Stimulated activated CD4-positive, alpha-beta T cell treated with anti-CD3 and anti-CD28 coated beads, Interleukin-12 subunit alpha, Interleukin-12 subunit beta, amount 100 ng/mL, for 4 hours (primary cell): ENCODE data around the gene CDKN2D.

ENCODE experiments used
- DNase-seq: peaks from one replicate; pipeline ENCODE4 v3.0.0-alpha.2; 2020

The CDKN2D gene

DNA sequence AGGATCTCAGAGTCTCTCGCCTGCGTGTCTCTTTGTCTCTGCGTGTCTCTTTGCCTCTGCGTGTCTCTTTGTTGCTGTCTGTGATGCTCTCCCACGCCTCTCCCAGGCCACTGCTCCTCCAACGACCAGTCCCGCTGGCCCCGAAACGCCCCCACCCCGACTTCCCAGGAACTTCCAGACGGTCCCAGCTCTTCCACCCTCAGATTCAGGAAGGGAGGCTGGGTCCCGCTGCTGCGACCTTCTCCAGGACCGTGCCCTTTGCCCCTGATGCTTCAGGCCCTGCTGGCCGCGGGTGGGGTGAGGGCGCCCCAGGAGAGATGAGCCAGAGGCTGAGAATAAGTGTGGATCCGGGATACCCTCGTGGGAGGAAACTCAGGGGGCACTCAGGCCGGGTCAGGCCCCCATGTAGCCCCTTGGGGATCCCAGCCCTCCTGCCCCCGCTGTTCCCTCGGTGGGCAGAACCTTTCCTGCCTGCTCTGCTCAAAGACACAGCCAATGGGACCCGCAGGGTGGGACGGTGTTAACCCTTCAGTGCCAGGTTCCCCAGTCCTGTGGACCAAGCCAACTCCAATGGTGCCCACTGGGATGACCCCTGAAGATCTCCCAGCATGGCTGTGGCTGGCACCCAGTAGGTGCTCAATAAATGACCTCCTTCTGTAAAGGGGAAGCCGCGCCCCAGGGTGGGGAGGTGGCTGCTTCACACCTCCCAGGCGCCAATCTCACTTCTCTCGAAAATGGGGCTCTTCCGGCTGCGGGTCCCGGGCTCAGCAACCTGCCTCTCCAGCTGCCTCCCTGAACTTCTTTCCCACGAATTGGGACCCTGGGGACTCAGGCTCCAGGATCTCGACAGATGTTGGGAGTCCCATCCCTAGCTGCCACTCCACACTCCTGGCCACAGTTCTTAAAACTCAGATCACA is 50.1 kb downstream of the CDKN2D start:
- no peak for DNase-seq

GRCh38 chr19:10517760-10518443 is 50.9 kb downstream of the CDKN2D start:
- no peak for DNase-seq

GRCh38 chr19:10517361-10517759 is 51.4 kb downstream of the CDKN2D start, which contains the start of gene S1PR5:
Gene S1PR5, minus strand, starts transcription at chr19:10517447. Its CDS starts 2,436 bp downstream, at chr19:10515011.
- DNase-seq, result no peak

DNA sequence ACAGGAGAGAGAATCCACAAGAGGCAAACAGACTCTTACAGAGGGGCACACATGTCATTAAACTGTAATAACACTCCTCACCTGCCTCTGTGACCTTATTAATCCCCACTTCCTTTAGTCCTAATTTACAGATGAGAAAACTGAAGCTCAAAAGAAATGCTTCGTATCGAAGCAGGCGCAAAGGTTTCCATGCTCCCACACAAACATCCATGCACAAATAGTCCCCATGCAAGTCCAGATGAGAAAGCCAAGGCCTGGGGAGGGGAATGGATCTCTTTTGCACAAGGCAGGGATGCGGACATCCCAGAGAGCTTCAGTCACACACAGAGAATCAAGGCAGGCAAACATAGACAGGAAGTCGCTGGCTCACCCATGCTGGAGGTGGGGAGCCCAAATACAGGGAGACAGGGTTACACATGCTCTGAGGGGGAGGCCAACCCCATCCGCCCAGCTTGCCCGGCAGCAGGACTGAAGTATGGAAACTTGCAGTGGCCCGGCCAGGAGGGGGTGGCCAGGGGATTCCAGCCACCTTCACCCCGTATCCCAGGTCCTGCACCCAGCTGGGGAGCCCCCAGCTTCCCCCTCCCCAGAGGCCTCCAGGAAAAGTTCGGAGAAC is 52.0 kb downstream of the CDKN2D start:
- DNase-seq, result no peak
